ENCODE measurements around the gene AXL. TPM values are rescaled to one million over a fixed set of nuclear protein-coding genes. Genes with fewer than 3 reads are reported as not detected.

Gene AXL
- total RNA-seq, 1 experiment from 2014 or later = 23.3 TPM

GRCh38 chr19:41299046-41299754 is 80.2 kb downstream of the AXL start:
- peaks cover 85% of the 10 kb centered on the region for H3K36me3 ChIP-seq (replicated peaks; ENCODE audit: control insufficient read depth, insufficient read depth, low read length)
- H3K4me3 ChIP-seq (ENCODE audit: insufficient read depth, low read depth, low read length) = no peak overlapping the region
- no peaks in the 10 kb centered on the region for H3K27me3 ChIP-seq (ENCODE audit: control insufficient read depth, insufficient read depth, low read length)
- no peak for DNase-seq

DNA sequence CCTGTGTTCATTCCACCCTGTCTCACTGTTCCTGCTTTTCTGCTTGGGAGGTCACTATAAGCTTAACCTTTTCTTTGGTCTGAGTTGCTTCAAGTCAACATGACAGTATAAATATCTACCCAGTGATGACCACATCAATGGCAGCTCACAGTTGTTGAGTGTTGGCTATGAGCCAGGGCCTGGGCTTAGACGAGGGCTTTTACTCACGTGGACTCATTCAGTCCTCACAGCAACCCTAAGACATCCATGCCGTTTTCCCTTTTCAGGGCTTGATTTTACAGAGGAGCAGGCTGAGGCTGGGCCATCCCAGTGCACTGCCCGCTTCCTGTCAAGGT is 80.7 kb downstream of the AXL start:
- Histone ChIP-seq H3K4me3 (ENCODE audit: insufficient read depth, low read depth, low read length) (no peak overlapping the region), H3K36me3 (replicated peaks; ENCODE audit: control insufficient read depth, insufficient read depth, low read length) (peaks cover 85% of the 10 kb centered on the region), H3K27me3 (ENCODE audit: control insufficient read depth, insufficient read depth, low read length) (no peaks in the 10 kb centered on the region)
- DNase-seq = no peak

DNA sequence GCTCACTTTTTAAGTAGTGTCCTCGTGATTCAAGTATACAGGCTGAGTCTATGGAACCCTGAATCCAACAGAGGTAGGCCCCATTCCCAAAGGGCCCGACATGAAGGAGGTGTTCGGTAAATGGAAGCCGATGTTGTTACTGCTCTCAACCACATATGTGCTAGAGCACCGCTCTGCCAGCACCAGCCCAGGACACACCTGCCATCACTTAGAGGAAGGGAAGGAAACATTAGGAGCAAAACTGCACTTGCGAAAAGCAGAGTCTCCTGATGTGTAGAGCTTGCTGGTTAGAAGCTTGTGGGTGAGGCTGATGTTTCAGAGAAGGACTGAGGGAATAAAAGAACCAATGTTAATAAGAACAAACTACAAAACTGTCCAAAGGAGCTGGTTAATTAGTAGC is 81.5 kb downstream of the AXL start:
- H3K27me3 ChIP-seq (ENCODE audit: control insufficient read depth, insufficient read depth, low read length) = no peaks in the 10 kb centered on the region
- peaks cover 86% of the 10 kb centered on the region for H3K36me3 ChIP-seq (replicated peaks; ENCODE audit: control insufficient read depth, insufficient read depth, low read length)
- no peak overlapping the region for H3K4me3 ChIP-seq (ENCODE audit: insufficient read depth, low read depth, low read length)
- DNase-seq = no peak

GRCh38 chr19:41302624-41303351 is 83.8 kb downstream of the AXL start:
- H3K27me3 ChIP-seq (ENCODE audit: control insufficient read depth, insufficient read depth, low read length) = no peaks in the 10 kb centered on the region
- DNase-seq = no peak
- no peak overlapping the region for H3K4me3 ChIP-seq (ENCODE audit: insufficient read depth, low read depth, low read length)
- peaks cover 73% of the 10 kb centered on the region for H3K36me3 ChIP-seq (replicated peaks; ENCODE audit: control insufficient read depth, insufficient read depth, low read length)

- no peak for DNase-seq
- Histone ChIP-seq H3K36me3 (replicated peaks; ENCODE audit: control insufficient read depth, insufficient read depth, low read length) (peaks cover 61% of the 10 kb centered on the region), H3K27me3 (ENCODE audit: control insufficient read depth, insufficient read depth, low read length) (no peaks in the 10 kb centered on the region), H3K4me3 (ENCODE audit: insufficient read depth, low read depth, low read length) (no peak overlapping the region)
Observed at GRCh38 chr19:41303954-41304353, 84.9 kb downstream of the AXL start.

- no peaks in the 10 kb centered on the region for H3K27me3 ChIP-seq (ENCODE audit: control insufficient read depth, insufficient read depth, low read length)
- no peak overlapping the region for H3K4me3 ChIP-seq (ENCODE audit: insufficient read depth, low read depth, low read length)
- no peak for DNase-seq
- H3K36me3 ChIP-seq (replicated peaks; ENCODE audit: control insufficient read depth, insufficient read depth, low read length) = peaks cover 53% of the 10 kb centered on the region
Observed at GRCh38 chr19:41304706-41305483, 85.9 kb downstream of the AXL start.

DNA sequence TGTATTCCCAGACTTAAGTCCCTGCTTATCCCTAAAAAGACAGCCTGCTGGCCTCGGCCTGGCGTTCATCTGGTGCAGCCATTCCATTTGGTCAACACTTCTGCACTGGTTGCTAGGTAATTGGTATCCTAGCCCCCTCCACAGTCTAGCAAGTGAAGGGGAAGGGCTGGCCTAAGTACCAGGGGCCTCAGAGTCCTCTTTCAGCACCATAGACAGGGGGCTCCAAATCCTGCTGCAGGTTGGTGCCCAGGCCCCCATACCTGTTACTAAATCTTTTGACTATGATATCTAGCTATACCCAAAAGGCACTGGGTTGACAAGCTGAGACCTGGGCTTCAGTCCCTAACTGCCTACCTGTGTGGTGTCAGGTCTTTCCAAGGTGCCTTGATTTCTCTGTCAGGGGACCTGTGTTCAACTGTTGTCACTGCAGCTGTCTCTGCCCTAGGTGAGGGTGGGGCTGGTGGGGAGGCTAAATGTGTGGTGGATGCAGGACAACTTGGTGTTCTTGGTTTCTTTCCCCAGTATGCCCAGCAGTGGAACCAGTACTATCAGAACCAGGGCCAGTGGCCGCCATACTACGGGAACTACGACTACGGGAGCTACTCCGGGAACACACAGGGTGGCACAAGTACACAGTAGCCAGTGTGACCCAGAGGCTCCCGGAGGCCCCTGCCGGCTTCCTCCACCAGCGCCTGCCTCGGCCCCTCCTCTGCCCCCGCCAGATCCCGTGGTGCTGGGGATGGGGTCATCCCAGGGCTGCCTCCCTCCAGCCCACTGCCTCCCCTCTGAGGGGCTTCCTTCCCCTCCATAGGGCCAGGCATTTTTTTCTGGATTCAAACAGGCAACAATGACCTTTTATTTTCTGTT is 87.1 kb downstream of the AXL start:
- H3K27me3 ChIP-seq (ENCODE audit: control insufficient read depth, insufficient read depth, low read length) = no peaks in the 10 kb centered on the region
- H3K36me3 ChIP-seq (replicated peaks; ENCODE audit: control insufficient read depth, insufficient read depth, low read length) = peaks cover 44% of the 10 kb centered on the region
- DNase-seq = no peak
- no peak overlapping the region for H3K4me3 ChIP-seq (ENCODE audit: insufficient read depth, low read depth, low read length)

DNA sequence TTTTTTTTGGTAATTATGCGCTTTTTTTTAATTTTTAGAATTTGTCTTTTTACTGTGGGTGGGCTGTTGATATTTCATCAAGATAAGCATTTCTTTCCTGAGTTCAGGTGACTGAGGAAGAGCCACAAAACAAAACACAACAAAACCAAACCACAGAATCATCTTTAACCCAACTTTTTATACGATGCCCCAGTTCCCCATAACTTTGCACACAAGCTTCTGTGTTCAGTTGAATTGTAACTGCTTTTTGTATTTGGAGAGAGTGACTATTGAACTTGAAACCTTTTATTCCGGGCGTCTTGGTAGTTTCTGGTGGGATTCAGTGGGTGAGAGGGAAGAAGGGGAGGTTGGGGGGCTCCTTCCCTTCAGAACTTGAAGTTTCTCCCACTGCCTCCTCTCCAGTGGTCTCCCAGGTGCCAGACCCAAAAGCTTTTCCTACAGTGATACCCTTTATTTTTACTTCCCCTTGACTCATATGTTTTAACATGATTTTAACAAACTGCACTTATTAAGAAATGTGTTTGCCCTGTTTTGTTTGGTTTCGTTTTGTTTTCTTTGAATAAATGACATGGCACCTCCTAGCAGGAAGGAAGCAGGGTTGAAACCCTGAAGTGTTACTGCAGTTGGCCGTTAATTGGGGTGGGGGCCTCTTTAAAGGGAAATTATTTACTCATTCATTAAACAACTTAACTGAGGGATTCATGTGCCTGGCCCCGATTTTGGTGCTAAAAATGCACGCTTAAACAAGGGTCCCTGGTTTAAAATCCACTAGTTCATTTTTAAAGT is 88.3 kb downstream of the AXL start:
- H3K27me3 ChIP-seq (ENCODE audit: control insufficient read depth, insufficient read depth, low read length) = no peaks in the 10 kb centered on the region
- H3K4me3 ChIP-seq (ENCODE audit: insufficient read depth, low read depth, low read length) = no peak overlapping the region
- no peak for DNase-seq
- peaks cover 35% of the 10 kb centered on the region for H3K36me3 ChIP-seq (replicated peaks; ENCODE audit: control insufficient read depth, insufficient read depth, low read length)

DNA sequence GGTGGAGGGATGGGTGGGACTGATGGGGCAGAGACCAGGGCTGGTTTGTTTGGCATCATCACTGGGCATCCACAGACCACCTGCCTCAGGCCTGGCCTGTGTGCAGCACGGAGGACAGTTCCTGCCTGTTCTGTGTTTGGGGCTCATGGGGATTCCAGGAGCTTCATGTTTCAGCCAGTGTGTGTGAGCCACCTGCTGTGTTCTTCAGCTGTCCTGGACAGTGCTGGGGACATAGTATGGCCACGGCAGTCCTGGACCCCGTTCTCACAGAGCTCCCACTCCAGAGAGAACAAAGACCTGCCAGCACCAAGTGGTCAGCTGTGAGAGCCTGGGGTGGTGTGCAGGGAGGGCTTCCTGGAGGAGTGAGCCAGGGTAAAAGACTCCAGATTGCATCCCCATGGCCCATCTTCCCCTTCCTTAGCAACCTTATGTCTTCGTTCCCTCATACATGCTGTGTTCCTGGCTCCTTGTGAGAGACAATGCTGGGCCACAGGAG is 89.0 kb downstream of the AXL start:
- Histone ChIP-seq H3K4me3 (ENCODE audit: insufficient read depth, low read depth, low read length) (no peak overlapping the region), H3K36me3 (replicated peaks; ENCODE audit: control insufficient read depth, insufficient read depth, low read length) (peaks cover 30% of the 10 kb centered on the region), H3K27me3 (ENCODE audit: control insufficient read depth, insufficient read depth, low read length) (no peaks in the 10 kb centered on the region)
- DNase-seq = no peak

- H3K27me3 ChIP-seq (ENCODE audit: control insufficient read depth, insufficient read depth, low read length) = no peaks in the 10 kb centered on the region
- DNase-seq = peak; percentile 90
- H3K36me3 ChIP-seq (replicated peaks; ENCODE audit: control insufficient read depth, insufficient read depth, low read length) = peaks cover 30% of the 10 kb centered on the region
- no peak overlapping the region for H3K4me3 ChIP-seq (ENCODE audit: insufficient read depth, low read depth, low read length)
Observed at GRCh38 chr19:41308450-41309179, 89.6 kb downstream of the AXL start.

DNA sequence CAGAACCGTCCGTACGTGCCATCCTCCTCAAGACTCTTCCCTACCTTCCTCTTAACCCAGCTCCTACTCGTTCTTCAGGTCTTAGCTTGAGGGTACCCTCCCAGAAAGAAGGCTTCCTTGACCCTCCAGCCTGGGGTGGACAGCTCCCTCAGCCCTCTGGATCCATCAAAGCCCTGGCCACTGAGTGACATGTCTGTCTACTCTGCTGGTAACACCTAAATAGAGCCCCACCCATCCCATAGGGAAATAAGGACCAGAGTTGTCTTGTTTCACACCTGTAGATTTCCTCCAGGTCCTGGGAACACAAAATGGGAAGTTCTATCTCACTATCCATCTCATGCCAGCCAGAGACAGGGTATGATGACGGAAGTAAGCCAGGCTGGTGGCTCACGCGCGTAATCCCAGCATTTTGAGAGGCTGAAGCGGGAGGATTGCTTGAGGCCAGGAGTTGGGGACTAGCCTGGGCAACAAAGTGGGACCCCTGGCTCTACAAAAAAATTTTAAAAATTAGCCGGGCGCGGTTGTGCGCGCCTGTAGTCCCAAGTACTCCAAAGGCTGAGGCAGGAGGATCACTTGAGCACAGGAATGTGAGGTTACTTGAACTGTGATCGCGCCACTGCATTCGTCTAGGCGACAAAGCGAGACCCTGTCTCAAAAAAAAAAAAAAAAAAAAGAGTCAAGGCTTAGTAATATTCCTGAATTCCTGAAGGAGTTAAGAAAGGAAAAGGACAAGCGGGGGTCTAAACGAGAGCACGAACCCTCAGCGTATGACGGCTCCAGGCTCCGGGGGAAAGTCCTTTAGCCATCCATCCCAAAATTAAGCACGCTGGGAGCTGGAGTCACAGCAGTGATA is 90.4 kb downstream of the AXL start:
- Histone ChIP-seq H3K36me3 (replicated peaks; ENCODE audit: control insufficient read depth, insufficient read depth, low read length) (peaks cover 24% of the 10 kb centered on the region), H3K4me3 (ENCODE audit: insufficient read depth, low read depth, low read length) (peak overlapping the region; percentile 77), H3K27me3 (ENCODE audit: control insufficient read depth, insufficient read depth, low read length) (no peaks in the 10 kb centered on the region)
- no peak for DNase-seq

DNA sequence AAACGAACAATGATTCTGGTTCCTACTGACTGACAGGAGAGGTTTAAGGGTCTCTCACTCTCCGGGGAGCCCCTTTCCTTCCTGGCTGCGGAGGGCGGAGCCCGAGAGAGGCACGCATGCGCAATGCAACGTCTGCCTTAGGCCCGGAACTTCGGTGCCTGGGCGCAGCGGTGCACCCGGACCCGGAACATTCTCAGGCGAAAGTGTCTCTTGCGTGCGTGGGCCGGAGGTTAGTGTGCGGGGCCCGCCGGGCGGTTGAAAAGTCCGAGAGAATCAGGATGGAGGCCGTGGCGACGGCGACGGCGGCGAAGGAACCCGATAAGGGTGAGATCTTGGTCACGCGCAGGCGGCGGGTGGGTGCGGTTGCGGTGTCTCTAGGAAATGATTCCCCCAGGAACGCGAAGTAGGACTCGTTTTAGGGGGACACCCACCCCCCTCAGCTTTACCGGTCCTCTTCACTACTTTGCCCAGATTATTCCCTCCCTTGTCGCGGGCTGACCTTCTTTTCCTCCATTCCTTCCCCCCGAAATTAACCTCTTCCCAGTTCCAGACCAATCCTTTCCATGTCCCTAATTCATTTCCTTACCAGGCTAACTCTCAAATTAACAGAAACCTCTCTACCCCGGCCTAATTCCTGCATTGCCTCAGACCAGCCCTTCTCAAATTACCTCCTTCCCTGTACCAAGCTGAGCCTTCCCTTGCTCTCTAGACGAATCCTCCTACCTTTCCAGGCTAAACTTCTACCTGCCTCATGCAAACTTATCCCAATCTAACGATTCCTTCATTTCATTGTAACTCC is 91.2 kb downstream of the AXL start, which contains the start of gene CCDC97:
CCDC97 (plus strand) TSS at position 140 of the 799 bp plus-strand sequence; CDS start at position 279, 139 bp downstream.
- no peaks in the 10 kb centered on the region for H3K27me3 ChIP-seq (ENCODE audit: control insufficient read depth, insufficient read depth, low read length)
- H3K36me3 ChIP-seq (replicated peaks; ENCODE audit: control insufficient read depth, insufficient read depth, low read length) = peaks cover 15% of the 10 kb centered on the region
- DNase-seq = peak; percentile 97
- peak within 1 kb of the TSS; percentile 77 for H3K4me3 ChIP-seq (ENCODE audit: insufficient read depth, low read depth, low read length)
